Ascending aorta (tissue), 2 donors: ENCODE results near the gene LYPD6B. TPM values are rescaled to one million over a fixed set of nuclear protein-coding genes. Genes with fewer than 3 reads are reported as not detected.

ENCODE experiments used
- DNase-seq, 2 donors: peaks; one replicate each; pipeline ENCODE4 v3.0.0-alpha.2; 2019; ENCODE audit warnings: low spot score in 2 of 2
- H3K27ac ChIP-seq, 2 donors: fragments of 200-600 bp; sonication (generic); one replicate each; pipeline ENCODE4 v1.5.1; 2016 to 2017; ENCODE audit warnings: mild to moderate bottlenecking in 1 of 2
- H3K27me3 ChIP-seq: fragments of 200-600 bp; sonication (generic); one replicate; pipeline ENCODE4 v1.5.1; 2017
- H3K36me3 ChIP-seq, 2 donors: fragments of 200-600 bp; sonication (generic); one replicate each; pipeline ENCODE4 v1.5.1; 2016
- H3K4me1 ChIP-seq, 2 donors: fragments of 200-600 bp; sonication (generic); one replicate each; pipeline ENCODE4 v1.5.1; 2016 to 2017; ENCODE audit warnings: mild to moderate bottlenecking in 1 of 2
- H3K4me3 ChIP-seq, 2 donors: fragments of 200-600 bp; sonication (generic); one replicate each; pipeline ENCODE4 v1.5.1; 2016 to 2017; ENCODE audit warnings: mild to moderate bottlenecking in 1 of 2
- H3K9me3 ChIP-seq, 2 donors: fragments of 200-600 bp; sonication (generic); one replicate each; pipeline ENCODE4 v1.5.1; 2016
- intact Hi-C: fragments of 100-400 bp; cut with DNase I; formaldehyde crosslinking; loops from one replicate; pipeline ENCODE4 v1.15.1; 2023
- total RNA-seq: library from RNA; depleted of rRNA; stranded (reverse); fragments of >200 nt; gene quantifications from one replicate; pipeline ENCODE4 v1.1.0, GENCODE V29; 2016
- TF ChIP-seq, protein P1 (sequence below), 3 experiments: fragments of 200-600 bp in 2 of 3; fragments of 450-650 bp in 1 of 3; sonication (generic) in 2 of 3; IDR thresholded peaks; one replicate each; pipeline ENCODE4 v1.5.1; 2016 to 2019; ENCODE audit warnings: antibody characterized with exemption in 3 of 3, mild to moderate bottlenecking in 1 of 3, moderate library complexity in 1 of 3

The LYPD6B gene
- total RNA-seq, 1 donor from 2014 or later = not detected

DNA sequence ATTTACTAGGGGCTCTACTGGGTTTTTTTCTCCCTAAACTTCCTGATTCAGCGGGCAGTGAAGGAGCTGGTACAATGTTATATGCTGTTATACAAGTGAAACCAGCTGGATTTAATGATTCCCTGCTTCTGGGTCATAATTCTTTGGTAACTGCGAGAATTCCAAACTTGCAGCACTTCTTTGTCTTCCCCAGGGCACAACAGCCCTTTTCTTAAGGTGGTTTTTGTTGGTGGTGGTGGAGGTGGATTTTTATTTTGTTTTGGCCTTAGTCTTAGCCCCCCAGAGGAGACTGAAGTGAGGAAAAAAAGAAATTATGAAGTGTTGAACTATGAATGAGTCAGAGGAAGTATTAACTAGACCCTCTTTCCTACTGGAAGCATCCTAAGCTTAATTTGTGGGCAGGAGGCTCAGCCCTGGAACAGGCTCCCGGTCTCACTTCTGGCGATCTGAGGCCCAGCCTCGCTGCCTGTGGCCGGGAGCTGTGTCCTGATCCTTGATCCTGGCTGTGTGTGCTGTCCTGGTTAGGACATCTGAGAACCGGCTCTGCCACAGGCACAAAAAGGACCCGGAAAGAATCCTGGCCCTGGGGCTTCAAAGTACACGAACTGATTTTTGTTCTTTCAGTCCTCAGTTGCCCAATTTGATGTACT is 141.9 kb downstream of the LYPD6B start:
- no peaks in the 10 kb centered on the region for H3K4me1 ChIP-seq
- no peaks in the 10 kb centered on the region for H3K27me3 ChIP-seq
- no peak overlapping the region for H3K27ac ChIP-seq
- intact Hi-C loops = no loop called here
- H3K4me3 ChIP-seq = no peak overlapping the region
- TF ChIP-seq, protein P1, sequence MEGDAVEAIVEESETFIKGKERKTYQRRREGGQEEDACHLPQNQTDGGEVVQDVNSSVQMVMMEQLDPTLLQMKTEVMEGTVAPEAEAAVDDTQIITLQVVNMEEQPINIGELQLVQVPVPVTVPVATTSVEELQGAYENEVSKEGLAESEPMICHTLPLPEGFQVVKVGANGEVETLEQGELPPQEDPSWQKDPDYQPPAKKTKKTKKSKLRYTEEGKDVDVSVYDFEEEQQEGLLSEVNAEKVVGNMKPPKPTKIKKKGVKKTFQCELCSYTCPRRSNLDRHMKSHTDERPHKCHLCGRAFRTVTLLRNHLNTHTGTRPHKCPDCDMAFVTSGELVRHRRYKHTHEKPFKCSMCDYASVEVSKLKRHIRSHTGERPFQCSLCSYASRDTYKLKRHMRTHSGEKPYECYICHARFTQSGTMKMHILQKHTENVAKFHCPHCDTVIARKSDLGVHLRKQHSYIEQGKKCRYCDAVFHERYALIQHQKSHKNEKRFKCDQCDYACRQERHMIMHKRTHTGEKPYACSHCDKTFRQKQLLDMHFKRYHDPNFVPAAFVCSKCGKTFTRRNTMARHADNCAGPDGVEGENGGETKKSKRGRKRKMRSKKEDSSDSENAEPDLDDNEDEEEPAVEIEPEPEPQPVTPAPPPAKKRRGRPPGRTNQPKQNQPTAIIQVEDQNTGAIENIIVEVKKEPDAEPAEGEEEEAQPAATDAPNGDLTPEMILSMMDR (IDR thresholded peaks at IDR 0.05) = no peak
- H3K9me3 ChIP-seq = no peaks in the 10 kb centered on the region
- H3K36me3 ChIP-seq = no peaks in the 10 kb centered on the region
- no peak for DNase-seq

DNA sequence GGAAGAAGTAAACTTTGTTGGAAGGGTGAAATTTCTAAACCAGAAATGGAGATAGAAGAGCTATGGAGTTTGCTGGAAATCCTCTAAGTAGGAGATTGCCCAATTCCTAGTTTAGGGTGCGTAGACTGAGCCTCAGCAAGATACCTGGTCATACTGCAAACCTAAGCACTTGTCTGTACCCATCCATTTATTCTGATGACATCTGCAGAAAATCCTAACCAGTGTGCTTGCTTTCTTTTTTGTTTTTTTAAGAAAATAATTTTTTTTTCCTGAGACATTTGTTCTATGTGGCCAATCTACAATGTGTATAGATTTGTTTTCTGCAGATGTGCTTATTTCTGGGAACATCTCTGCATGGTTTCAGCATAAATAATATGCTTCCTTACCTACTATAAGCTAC is 144.7 kb downstream of the LYPD6B start:
- H3K4me3 ChIP-seq = no peak overlapping the region
- H3K27me3 ChIP-seq = no peaks in the 10 kb centered on the region
- TF ChIP-seq, protein P1 (IDR thresholded peaks at IDR 0.05) = no peak
- no peaks in the 10 kb centered on the region for H3K4me1 ChIP-seq
- no peaks in the 10 kb centered on the region for H3K9me3 ChIP-seq
- intact Hi-C loops = no loop called here
- no peak for DNase-seq
- no peaks in the 10 kb centered on the region for H3K36me3 ChIP-seq
- no peak overlapping the region for H3K27ac ChIP-seq

DNA sequence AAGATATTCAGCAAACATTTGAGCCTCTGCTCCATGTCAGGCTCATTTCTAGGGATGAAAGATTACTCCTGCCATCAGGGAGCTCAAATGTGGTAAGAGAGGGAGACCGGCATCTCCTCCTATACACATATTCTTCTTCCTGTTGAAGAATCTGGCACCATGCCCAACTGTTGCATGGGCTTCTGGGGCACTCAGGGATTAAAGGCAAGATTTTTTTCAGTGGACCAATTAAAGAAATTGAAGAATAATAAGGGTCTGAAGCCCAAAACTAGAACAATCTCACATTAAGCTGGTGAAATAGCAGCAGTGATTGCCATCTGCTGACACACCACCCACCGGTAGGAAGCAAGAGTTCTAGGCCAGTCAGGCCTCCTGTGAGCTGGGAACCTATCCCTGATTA is 146.5 kb downstream of the LYPD6B start:
- Histone ChIP-seq H3K27ac (no peak overlapping the region), H3K36me3 (no peaks in the 10 kb centered on the region), H3K4me3 (no peak overlapping the region), H3K4me1 (no peaks in the 10 kb centered on the region), H3K9me3 (no peaks in the 10 kb centered on the region), H3K27me3 (no peaks in the 10 kb centered on the region)
- intact Hi-C loops = no loop called here
- no peak for DNase-seq
- TF ChIP-seq, protein P1 (IDR thresholded peaks at IDR 0.05) = no peak

DNA sequence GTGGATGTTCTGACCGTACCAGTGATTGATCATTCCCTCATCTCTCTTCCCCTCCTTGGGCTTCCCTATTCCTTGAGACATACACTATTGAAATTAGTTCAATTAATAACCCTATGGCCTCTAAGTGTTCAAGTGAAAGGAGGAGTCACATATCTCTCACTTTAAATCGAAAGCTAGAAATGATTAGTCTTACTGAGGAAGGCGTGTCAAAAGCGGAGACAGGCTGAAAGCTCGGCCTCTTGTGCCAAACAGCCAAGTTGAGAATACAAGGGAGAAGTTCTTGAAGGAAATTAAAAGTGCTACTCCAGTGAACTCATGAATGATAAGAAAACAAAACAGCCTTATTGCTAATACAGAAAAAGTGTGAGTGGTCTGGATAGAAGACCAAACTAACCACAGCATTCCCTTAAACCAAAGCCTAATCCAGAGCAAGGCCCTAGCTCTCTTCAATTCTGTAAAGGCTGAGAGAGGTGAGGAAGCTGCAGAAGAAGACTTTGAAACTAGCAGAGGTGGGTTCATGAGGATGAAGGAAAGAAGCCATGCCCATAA is 147.5 kb downstream of the LYPD6B start:
- no peak overlapping the region for H3K27ac ChIP-seq
- H3K36me3 ChIP-seq = no peaks in the 10 kb centered on the region
- no peak overlapping the region for H3K4me3 ChIP-seq
- no peaks in the 10 kb centered on the region for H3K4me1 ChIP-seq
- no peak for DNase-seq
- intact Hi-C loops = no loop called here
- no peaks in the 10 kb centered on the region for H3K27me3 ChIP-seq
- TF ChIP-seq, protein P1 (IDR thresholded peaks at IDR 0.05) = no peak
- H3K9me3 ChIP-seq = no peaks in the 10 kb centered on the region

DNA sequence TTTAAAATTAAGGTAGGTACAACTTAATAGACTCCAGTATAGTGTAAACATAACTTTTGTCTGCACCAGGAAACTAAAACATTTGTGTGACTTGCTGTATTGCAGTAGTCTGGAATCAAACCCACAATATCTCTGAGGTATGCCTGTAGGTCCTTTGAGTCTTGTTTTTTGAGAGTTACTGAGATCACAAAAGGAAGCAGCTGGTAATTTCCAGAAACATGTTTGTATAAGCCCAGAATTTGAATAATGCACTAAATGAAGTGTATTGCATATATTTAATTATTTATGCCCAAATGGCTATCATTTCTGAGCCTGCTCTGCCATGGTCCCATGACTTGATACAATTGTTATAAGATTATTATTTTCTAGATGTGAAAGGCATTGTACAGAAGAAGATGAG is 148.6 kb downstream of the LYPD6B start:
- TF ChIP-seq, protein P1 (IDR thresholded peaks at IDR 0.05) = no peak
- intact Hi-C loops = no loop called here
- Histone ChIP-seq H3K4me3 (no peak overlapping the region), H3K36me3 (no peaks in the 10 kb centered on the region), H3K27me3 (no peaks in the 10 kb centered on the region), H3K9me3 (no peaks in the 10 kb centered on the region), H3K27ac (no peak overlapping the region), H3K4me1 (no peaks in the 10 kb centered on the region)
- no peak for DNase-seq
